GM18499 (cell line): ENCODE measurements around the gene MAP4K1.
"Not testable (repeated sequence)": the region's sequence is repeated elsewhere in the genome, so short reads cannot be mapped to it uniquely, and the experiment has no call there.

Experiments
- ATAC-seq: cut with Tn5 transposase; IDR thresholded peaks from one replicate; pipeline ENCODE4 v1.9.1; 2021; ENCODE audit warnings: moderate number of reproducible peaks; ENCODE audit not compliant: insufficient read depth, unreplicated experiment

The MAP4K1 gene

DNA sequence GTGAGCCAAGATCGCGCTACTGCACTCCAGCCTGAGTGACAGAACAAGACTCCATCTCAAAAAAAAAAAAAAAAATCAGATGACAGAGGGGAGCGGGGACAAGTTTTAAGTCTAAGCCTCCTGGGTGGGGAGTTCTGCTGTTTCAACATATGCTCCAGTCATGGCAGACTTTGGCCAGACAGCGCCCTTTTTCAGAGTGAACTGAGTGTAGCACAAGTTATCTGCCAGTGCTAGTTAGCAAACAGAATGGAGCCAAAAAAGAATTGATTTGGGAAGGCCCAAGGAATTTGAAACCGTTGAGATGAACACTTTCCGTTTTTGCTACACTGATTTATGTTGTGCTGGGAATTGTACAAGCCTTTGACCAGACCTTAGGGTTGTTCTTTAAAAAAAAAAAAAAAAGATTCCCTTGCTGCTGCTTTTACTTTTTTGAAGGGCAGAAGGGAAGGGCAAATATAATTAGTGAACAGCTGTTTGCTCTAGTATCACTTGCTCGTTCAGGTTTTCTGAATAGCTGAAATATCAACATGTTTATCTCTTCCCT is 35.3 kb upstream of the MAP4K1 start:
- ATAC-seq = no peak

DNA sequence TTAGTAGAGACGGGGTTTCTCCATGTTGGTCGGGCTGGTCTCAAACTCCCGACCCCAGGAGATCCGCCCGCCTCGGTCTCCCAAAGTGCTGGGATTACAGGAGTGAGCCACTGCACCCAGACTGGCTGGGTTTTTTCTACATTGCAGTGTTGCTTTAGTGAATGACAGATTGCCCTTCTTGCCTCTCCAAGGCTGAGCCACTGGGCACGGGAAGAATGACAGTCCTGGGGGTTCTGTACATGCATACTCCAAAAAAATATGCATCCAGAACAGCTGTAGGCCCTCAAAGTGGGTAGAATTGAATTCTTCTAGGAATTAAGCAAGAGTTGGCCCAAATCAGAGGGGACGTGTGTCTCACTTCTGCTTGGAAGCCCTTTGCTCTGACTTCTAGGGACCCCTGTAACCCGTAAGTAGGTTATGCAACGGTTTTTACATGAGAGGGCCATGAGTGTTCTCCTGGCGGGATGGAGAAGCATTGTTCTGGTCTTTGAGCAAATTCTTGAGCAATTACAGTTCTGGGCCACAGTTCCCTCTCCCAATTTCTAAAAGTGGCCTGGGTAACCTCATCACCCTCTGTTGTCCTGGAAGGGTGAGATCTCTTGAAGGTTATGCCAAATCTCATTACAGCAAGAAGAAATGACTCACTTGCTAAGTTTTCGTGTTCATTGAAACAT is 33.3 kb upstream of the MAP4K1 start:
- no peak for ATAC-seq

DNA sequence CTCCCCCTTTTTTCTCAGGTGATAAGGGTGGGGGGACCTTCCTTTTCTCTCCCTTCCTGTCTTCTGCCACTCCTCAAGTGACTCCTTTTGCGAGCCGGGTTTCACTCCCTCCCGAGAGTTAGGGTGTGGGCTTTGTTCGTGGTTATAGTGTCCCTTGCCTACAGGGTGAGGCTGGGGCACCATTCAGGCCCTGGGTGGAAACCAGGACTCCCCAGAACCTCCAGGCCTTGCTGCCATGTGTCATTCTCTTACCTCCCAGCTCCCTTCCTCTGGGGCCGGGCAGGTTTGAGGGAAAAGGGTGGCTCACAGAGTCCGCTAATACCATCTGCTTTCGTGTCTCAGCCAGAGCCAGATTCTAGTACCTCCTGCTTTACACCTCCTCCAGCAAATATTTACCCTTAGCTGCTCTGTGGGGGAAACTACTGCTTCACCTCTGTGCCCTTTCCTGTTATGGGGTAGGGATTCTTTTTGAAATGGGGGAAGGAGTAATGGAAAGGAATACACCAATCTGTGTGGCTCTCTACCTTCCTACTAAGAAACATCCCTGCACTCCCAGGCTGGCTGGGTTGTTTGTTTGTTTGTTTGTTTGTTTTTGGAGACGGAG is 32.5 kb upstream of the MAP4K1 start:
- ATAC-seq = no peak

DNA sequence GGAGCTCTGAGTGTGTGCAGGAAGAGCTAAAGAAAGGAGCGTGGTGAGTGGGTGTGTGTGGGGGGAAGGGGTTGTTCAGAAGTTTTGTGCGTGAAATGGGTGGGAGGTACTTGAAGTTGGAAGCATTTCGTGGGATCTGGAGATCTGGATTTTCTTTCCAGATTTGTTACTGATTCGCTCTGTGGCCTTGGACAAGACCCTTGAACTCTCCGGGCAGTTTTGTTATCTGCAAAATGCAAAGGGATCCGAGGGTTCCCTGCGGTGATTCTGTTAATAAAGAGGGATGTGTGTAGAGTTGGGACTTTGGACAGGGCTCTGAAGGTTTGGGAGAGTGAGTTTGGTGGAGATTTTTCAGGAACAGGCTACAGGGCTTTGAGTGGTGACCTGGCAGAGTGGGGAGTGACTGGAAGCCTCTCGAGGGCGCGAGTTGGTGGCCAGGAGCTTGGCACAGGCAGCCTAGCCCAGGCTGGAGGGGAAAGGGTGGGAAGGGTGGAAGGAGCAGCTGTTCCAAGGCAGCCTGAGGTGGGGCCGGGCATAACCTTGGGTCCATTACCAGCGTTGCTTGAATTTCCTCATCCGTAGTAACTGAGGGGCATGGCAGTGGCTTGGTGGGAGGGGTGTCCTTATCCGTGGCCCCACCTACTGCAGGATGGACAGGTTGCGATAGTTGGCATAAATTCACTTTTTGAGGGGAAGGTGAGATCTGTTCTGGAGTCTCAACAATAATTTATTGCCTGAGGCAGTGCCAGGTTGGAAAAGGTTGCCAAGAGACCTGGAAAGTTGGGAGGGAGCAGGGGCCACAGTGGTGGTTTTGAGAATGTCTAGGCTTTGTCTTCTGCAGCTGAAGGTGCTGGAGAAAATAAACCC is 31.8 kb upstream of the MAP4K1 start:
- no peak for ATAC-seq

DNA sequence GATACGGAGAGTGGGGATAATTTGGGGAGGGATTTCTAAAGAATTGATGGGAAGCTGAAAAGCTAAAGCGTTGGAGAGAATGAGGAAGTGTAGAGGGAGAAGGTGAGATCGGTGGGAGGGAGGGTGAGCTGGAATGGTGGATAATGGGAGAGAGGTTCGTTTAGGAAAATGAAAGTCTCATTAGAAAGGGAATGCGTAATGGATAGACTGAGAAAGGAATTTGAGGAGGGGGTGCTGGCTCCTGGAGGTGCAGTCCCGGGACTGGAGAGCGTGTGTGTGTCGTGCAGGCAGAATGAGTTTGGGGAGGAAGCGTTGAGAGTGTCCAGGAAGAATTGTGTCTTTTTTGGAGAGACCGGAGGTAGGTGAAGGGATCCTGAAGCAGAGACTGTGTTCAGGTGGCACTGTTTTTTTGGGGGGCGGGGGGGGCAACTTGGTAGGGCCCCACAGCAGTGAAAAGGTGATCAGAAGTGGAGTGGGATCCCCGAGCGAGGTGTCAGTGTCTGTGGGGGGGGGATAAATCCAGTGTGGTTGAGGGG is 31.1 kb upstream of the MAP4K1 start:
- ATAC-seq = no peak

DNA sequence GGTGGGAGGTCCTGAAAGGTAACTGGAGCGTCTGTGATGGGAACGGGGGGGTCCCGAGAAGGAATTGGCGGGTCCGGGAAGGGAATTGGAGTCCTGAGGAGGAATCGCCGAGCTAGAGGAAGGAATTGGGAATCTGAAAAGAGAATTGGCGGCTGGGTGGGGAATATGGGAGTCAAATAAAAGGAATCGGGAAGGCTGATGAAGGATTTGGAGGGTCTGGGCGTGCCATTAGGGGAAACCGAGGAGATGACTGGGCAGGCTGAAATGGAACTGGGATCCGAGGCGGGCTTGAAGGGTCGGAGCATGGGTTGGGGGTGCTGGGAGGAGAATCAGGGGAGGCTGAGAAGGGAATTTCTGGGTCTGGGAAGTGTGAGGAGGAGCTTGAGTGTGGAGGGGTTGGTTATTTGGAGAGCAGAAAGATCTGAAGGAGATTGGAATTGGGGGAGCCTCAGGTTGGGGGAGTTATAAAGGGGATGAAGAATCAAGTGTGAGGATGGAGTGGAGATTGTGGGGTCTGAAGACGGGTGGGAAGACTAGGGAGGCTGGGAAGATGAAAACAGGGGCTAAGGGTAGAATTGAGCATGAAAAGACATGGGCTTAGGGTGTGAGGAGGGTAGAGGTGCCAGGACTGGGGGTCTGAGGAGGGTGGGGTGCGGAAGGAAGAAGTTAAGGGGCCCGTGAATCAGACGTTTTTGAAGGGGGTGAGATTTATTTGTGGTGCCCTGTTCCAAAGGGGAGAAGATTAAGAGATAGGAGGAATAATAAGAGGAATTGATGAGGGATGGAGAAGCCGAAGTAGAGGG is 30.4 kb upstream of the MAP4K1 start:
- ATAC-seq = no peak

DNA sequence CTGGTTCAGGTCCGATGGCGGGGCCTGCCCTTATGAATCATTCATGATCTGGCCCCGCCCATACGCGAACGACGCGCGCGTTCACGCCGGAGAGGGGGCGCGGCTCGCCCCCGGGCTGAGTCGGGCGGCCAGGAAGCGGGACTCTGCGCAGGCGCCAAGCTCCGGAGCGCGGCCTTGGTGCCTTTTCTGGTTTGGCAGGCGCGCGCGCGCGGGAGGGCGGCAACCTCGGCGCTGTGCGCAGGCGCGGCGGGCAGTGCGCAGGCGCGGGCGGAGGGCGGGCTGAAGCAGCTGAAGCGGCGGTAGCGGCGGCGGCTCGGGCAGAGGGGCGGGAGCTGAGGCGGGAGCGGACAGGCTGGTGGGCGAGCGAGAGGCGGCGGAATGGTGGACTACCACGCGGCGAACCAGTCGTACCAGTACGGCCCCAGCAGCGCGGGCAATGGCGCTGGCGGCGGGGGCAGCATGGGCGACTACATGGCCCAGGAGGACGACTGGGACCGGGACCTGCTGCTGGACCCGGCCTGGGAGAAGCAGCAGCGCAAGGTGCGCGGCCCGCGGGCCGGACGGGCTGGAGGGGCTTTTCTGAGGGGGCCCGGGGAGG is 29.7 kb upstream of the MAP4K1 start, which contains the start of gene ACTN4:
ACTN4 (plus strand) TSS at position 282 of the 598 bp plus-strand sequence; CDS start at position 379, 97 bp downstream.
- ATAC-seq = peak; percentile 53

DNA sequence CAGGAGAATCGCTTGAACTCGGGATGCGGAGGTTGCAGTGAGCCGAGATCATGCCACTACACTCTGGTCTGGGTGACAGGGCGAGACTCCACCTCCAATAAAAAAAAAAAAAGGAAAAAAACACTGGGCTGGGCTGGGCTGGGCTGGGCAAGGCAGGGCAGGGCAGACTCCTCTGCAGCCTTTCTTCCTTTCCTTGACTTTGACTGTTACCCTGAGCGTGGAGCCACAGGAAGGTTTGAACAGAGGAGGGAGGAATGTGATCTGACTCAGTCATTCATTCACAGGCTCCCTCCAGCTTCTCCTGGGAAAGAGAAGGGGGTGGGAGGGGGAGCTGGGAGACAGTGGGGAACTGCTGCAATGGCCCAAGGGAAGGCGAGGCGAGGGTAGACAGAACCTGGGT is 27.0 kb upstream of the MAP4K1 start:
- ATAC-seq = no peak

DNA sequence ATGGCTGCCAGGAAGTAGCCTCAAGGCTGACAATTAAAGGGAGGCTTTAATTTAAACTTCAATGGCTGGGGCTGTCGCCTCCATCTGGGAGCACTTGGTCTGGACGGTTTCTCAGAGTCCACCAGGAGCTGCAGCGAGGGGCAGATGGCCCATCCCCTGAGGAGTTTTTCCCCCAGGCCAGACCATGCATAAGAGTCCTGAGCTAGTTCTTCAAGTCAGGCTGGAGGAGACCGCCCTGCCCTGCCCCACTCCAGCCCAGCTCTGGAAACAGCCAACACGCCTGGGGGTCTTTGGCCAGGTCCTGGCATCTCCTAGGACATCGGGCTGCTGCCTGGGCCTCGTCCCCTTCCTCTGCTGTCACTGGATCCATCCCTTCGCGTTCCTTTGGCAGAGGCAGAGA is 24.4 kb upstream of the MAP4K1 start:
- no peak for ATAC-seq

DNA sequence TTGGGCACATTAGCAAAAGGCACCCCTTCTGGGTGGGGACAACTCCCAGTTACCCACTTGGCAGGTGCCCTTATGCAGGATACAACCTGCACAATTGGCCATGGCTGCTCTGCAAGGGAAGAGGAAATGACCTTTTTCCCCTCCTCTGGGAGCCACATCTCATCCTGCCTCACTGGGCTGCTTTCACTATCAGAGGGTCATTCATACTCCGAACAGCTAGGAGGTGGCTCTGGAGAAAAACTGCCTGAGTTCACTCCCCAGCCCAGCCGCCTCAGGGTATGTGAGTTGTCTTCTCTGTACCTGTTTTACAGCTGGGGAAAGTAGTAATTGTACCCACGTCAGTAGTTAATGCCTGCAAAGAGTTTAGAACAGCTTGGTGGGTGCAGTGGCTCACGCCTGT is 22.6 kb upstream of the MAP4K1 start:
- no peak for ATAC-seq

DNA sequence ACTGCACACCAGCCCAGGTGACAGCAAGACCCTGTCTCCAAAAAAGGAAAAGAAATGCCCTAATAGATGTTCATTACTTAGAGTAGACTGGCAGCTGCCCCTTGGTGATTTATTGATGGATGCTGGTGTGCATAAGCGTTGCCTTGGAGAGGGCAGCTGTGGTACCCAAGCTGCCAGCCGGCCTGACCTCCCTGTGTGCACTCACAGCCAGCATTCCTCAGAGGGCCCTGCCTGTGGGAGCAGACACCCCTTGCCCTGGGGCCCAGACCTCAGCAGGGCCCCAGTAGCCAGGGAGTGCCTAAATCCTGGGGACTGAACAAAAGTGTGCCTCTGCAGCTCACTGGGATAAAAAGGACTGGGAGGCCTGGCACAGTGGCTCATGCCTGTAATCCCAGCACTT is 21.9 kb upstream of the MAP4K1 start:
- ATAC-seq = no peak

DNA sequence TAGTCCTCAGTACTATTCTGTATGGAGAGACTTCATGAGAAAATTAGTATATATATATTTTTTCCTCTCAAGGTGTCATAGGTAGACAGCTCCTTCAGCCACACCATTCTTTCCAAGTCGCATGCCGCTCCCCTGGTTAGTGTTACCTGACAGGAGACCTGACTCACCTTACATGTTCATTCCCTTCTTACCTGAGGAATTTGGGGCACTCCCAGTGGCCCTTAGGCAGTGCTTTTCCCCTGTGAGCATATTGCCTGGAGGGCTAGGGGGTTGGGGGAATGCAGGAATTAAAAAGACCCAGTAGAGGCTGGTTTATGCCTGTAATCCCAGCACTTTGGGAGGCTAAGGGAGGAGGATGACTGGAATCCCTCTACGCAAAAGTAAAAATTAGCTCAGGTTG is 20.7 kb upstream of the MAP4K1 start:
- no peak for ATAC-seq

DNA sequence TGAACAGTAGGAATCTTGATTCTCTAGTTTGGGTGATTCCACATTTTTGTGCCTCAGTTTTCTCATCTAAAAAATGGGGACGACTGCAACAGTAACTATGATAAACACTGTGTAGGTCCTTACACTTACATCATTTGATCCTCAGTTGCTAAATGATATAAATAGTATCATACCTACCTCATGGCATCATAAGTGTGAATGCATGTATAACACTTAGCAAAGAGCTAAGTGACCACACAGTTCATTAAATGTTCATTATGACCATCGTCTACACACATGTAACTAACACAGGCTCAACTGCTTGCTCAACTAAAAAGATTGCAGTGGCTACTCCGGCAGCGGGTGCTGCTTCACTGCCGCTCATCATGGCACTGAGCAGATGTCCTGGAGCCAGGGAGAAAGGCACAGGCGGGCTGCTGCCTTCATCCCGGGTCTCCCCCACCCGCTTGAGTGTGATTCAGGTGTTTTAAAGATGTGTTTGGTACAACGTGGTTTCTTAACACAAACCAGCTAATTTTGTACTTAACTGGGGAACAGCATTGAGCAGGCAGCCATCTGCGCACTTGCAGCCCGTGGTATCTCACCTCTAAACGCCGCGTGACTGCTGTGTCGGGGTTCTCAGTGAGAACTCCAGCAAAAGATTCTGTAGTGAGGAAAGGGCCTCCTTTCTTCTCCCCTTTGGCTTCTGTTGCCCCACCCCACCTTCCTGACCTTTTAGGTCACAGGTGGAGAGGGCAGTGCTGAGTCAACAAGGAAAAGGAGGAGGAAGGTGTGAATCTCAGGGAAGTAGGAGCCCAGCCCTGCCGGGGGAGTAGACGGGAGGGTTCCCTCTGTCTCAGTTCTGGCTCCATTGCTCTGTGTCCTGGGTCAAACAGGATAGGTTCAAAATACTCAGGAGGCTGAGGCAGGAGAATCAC is 18.0 kb upstream of the MAP4K1 start:
- ATAC-seq = no peak

DNA sequence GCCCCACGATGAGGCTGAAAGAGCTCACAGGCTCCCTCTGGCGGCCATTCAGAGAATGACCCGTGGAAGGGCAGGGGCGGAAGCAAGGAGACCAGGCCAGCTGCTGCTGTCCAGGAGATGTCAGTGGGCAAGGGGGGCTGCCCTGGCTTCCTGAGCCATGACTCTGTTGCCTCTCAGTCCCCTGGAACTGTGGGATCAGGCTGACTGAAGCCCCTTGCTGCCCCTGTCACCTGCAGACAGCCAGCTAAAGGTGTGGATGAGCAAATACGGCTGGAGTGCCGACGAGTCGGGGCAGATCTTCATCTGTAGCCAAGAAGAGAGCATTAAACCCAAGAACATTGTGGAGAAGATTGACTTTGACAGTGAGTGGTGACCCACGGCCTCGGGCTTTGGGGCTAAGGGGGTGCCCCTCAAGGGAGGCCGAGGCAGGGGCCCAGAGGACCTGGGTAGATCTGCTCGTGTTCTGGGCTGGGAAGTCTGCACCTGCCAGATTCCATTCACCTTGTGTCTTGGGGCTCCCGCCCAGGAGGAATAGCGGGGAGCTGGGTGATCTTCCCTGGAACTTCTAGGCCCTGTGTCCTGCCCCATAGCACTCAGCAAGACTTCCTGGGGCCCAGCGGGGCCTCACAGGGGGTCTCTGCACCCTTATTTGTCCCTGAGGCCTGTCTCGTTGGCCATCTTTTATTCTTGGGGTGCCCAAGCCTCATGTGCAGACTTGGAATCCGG is 17.2 kb upstream of the MAP4K1 start:
- no peak for ATAC-seq

DNA sequence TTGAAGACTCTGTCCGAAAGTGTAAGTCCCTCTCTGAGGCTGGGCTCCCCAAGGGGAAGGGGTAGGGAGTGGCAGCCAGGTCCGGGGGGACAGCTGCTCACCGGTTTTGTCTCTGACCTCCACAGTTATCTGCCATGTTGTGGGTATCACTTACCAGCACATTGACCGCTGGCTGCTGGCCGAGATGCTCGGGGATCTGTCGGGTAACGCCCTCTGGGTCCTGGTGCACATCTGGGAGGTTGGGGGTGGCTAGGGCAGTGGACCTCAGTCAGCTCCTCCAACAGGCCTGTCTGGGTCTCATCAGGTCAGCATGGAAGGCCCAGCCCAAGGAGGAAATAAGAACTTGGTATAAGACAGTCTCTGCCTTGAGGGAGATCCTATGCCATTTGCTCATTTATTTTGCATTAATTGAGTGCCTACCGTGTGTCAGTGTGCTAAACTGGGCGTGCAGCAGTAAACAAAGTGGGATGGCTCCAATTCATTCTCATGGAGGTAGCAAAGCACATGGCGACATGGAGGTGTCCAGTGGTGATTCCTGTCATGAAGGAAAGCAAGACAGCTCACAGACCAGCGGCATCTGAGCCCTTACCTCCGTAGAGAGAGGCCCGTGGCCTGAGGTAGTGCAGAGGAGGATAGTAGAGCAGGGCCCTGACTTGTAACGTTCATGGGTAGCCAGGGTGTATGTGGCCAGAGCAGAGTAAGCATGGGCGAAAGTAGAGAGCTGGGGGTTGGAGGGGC is 14.9 kb upstream of the MAP4K1 start:
- ATAC-seq = no peak

DNA sequence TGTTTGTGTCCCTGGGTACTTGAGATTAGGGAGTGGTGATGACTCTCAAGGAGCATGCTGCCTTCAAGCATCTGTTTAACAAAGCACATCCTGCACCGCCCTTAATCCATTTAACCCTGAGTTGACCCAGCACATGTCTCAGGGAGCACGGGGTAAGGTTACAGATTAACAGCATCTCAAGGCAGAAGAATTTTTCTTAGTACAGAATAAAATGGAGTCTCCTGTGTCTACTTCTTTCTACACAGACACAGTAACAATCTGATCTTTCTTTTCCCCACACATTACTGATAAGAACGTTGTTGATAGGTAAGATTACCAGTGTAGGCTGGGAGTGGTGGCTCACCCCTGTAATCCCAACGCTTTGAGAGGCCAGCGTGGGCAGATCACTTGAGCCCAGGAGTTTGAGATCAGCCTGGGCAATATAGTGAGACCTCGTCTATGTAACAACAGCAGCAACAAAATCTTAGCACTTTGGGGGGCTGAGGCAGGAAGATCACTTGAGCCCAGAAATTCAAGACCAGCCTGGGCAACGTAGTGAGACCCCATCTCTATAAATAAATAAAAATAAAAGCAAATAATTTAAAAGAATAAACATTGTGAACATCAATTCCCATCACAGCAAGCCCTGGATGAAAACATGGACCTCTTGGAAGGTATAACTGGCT is 14.2 kb upstream of the MAP4K1 start:
- not testable (repeated sequence) for ATAC-seq

DNA sequence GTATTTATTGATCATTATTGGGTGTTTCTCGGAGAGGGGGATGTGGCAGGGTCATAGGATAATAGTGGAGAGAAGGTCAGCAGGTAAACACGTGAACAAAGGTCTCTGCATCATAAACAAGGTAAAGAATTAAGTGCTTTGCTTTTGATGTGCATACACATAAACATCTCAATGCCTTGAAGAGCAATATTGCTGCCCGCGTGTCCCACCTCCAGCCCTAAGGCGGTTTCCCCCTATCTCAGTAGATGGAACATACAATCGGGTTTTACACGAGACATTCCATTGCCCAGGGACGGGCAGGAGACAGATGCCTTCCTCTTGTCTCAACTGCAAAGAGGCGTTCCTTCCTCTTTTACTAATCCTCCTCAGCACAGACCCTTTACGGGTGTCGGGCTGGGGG is 13.5 kb upstream of the MAP4K1 start:
- ATAC-seq = not testable (repeated sequence)
